Right cardiac atrium (tissue), 5 donors: Measurements from ENCODE around the gene CECR2. TPM values are rescaled to one million over a fixed set of nuclear protein-coding genes. Genes with fewer than 3 reads are reported as not detected.

Experiments
- ATAC-seq, 2 donors: fragments of 200-7000 bp; cut with Tn5 transposase; one replicate each; pipeline versions ENCODE4 v1.8.0 to v1.9.1; 2020; ENCODE audit warnings: moderate library complexity in 2 of 2, mild to moderate bottlenecking in 1 of 2
- DNase-seq, 3 donors: peaks; one replicate each; pipeline ENCODE4 v3.0.0-alpha.2; 2020
- H3K27ac ChIP-seq: one replicate; pipeline ENCODE4 v1.5.1; 2013; ENCODE audit warnings: mild to moderate bottlenecking, low read length, control low read depth, moderate library complexity
- H3K27me3 ChIP-seq: one replicate; pipeline ENCODE4 v1.6.1; 2013; ENCODE audit not compliant: control insufficient read depth, insufficient read depth
- H3K4me1 ChIP-seq: one replicate; pipeline ENCODE4 v1.6.1; 2013; ENCODE audit warnings: low read length; ENCODE audit not compliant: control insufficient read depth, insufficient read depth
- H3K4me3 ChIP-seq: one replicate; pipeline ENCODE4 v1.5.1; 2013; ENCODE audit warnings: low read length, control low read depth
- H3K9me3 ChIP-seq: one replicate; pipeline ENCODE4 v1.6.1; 2013; ENCODE audit warnings: low read length; ENCODE audit not compliant: control insufficient read depth
- WGBS: extraction: QIAGEN DNeasy Blood & Tissue Kit; methylation state at CpG from one replicate; pipeline ENCODE4 v1.1.7; 2013; 5-methylcytosine and 5-hydroxymethylcytosine counted together
- intact Hi-C, 4 donors: fragments of 100-400 bp; cut with DNase I; formaldehyde crosslinking; loops; one replicate each; pipeline versions ENCODE4 v1.11.0 to v1.14.0; 2022 to 2023
- polyA plus RNA-seq: library from polyadenylated mRNA; stranded (reverse); fragments of 200-250 nt; gene quantifications from one replicate; pipeline ENCODE4 v1.2.3, GENCODE V29; 2013
- total RNA-seq, 4 donors: library from RNA; stranded (reverse); fragmentation: NEBNext Ultra II Directional; extraction: Animal tissue kit (Norgen Biotek cat#: 25700); gene quantifications; one replicate each; pipeline ENCODE4 v1.2.1, GENCODE V29; 2021
- donor health status: healthy with polysubstance abuse.
- donor health status: DM: no; HTN: yes; CAD: no.
- donor health status: DM: no; HTN: no; CAD: no.
- donor health status: DM: no; HTN: yes; CAD: no; lungs with severe emphysema.
- donor health status: DM: yes; HTN: yes; CAD: no.

The CECR2 gene
- total and polyA plus RNA-seq, 5 donors: 3.4 to 8.3 (median 4.3) TPM

DNA sequence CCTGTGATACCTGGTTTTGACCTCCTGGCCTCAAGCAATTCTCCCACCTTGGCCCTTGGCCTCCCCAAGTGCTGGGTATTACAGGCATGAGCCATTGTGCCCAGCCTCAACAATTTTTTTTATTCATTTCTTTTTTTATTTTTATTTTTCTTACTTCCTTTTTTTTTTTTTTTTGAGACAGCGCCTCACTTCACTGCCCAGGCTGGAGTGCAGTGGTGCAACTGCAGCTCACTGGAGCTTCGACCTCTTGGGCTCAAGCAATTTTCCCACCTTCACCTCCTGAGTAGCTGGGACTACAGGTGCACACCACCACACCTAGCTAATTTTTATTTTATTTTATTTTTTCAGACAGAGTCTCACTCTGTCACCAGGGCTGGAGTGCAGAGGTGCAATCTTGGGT, 25.5 kb upstream of the CECR2 start:
- H3K4me1 ChIP-seq: no peaks in the 10 kb centered on the region
- no peaks in the 10 kb centered on the region for H3K27me3 ChIP-seq
- DNase-seq (no peak), ATAC-seq (no peak)
- 84% methylated on average over 2 of the region's 2 CpGs for WGBS
- intact Hi-C loops: no loop called here
- H3K27ac ChIP-seq: no peak overlapping the region
- no peaks in the 10 kb centered on the region for H3K9me3 ChIP-seq
- no peak overlapping the region for H3K4me3 ChIP-seq

DNA sequence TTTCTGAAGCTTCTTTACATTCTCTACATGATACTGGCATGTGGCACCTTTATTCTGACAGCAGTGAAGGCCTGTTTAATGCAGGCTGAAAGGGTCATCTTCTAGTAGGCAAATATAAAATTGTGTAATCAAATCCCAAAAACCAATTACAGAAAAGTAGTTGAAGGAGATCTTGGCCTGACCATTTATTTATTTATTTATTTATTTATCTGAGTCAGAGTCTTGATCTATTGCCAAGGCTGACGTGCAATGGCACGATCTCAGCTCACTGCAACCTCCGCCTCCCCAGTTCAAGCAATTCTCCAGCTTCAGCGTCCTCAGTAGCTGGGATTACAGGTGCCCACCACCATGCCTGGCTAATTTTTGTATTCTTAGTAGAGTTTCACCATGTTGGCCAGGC, 22.7 kb upstream of the CECR2 start:
- intact Hi-C loops: no loop called here
- H3K4me3 ChIP-seq: no peak overlapping the region
- no peaks in the 10 kb centered on the region for H3K9me3 ChIP-seq
- no peaks in the 10 kb centered on the region for H3K27me3 ChIP-seq
- WGBS: 54% methylated on average over 4 of the region's 4 CpGs
- no peak overlapping the region for H3K27ac ChIP-seq
- no peak for DNase-seq
- H3K4me1 ChIP-seq: no peaks in the 10 kb centered on the region
- ATAC-seq: peak in 1 of 2 donors; percentile 37

DNA sequence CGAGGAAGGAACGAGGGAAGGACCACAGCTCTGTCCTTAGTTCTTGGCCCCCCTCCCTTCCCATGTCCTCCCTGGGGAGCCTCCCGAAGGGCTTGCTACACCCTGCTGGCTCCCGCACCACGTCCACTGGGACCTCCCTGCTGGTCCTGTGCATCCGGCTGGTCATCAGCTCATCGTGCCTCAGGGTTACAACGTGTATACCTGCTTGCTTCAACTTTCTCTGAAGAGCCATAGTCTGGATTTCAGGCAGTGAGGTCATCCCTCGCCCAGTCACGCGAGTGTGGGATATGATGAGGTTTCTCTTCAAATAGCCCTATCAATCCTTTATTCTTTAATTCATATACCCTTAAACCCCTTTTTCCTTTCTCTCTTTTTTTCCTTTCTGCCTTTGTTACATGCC, 21.5 kb upstream of the CECR2 start:
- Histone ChIP-seq H3K27me3 (no peaks in the 10 kb centered on the region), H3K9me3 (no peaks in the 10 kb centered on the region), H3K4me3 (no peak overlapping the region), H3K27ac (no peak overlapping the region), H3K4me1 (no peaks in the 10 kb centered on the region)
- intact Hi-C loops: no loop called here
- ATAC-seq: peak in 1 of 2 donors; percentile 33
- 84% methylated on average over 11 of the region's 11 CpGs for WGBS
- no peak for DNase-seq

DNA sequence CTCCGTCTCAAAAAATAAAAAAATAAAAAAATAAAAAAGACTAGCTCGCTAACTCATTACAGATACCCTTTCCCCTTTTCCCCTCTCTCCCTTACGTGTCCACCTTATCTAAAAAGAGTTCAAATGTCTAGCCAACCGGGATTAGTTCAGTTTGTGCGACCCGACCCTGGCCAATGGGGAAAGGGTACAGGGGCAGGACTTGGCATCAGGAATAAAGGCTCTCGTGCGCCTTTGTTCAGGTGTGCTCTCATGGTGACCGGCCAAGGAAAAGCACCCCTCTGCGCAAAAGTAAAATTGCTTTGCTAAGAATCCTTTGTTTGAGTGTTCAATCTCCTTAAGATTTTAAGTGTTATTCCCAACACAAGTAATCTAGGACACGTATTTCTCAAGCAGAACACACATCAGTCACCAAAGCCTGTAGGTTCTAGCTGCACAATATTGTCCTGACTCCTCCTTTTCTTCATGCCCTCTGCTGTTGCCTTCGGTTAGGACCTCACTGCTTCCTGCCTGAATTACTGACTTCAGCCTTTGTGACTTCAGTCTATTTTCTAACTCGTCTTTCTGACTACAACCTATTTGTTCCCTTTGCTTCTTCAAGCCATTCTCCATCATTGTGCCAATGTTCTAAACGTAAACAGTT, 20.7 kb upstream of the CECR2 start:
- 74% methylated on average over 14 of the region's 14 CpGs for WGBS
- no peak overlapping the region for H3K27ac ChIP-seq
- H3K9me3 ChIP-seq: no peaks in the 10 kb centered on the region
- ATAC-seq (no peak), DNase-seq (no peak)
- no peaks in the 10 kb centered on the region for H3K4me1 ChIP-seq
- H3K4me3 ChIP-seq: no peak overlapping the region
- H3K27me3 ChIP-seq: no peaks in the 10 kb centered on the region
- intact Hi-C loops: no loop called here

DNA sequence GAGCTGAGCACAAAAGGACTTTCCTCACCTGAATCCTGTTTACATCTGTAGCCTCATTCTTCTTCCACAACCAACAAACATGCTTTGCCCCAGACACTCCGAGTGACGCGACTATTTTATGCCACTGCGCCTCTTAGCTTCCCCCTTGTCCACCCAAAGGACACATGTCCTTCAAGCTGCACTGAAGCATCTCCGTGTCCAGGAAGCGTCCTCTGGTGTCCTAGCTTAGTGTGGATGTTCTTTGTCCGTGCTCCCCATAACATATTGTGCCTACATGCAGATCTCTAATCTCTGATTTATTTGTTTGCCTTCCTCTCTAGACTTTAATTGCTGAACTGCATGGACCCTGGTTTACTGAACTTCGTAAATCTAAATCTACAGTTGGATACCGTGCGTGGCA, 20.1 kb upstream of the CECR2 start:
- 85% methylated on average over 10 of the region's 10 CpGs for WGBS
- Histone ChIP-seq H3K27ac (no peak overlapping the region), H3K27me3 (no peaks in the 10 kb centered on the region), H3K9me3 (no peaks in the 10 kb centered on the region), H3K4me3 (no peak overlapping the region), H3K4me1 (no peaks in the 10 kb centered on the region)
- intact Hi-C loops: no loop called here
- no peak for ATAC-seq
- DNase-seq: no peak

DNA sequence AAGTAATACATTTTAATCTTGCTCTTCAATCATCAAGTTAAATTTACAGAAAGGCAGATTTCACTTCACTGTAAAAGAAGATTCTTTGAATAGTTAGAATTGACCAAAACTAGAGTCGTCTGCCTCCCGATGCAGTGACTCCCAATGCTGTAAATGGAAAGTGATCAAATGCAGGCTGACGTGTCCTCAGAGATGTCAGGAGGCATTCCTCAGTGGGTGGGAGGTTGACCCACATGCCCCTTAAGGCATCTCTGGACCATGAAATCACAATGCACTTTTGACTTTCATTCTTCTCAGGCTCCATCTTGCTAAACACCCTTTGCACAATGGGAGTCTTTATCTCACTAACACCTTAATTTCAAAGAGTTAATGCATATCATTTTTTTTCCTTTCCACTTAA, 19.0 kb upstream of the CECR2 start:
- WGBS: 41% methylated on average over 3 of the region's 3 CpGs
- Histone ChIP-seq H3K9me3 (no peaks in the 10 kb centered on the region), H3K27me3 (no peaks in the 10 kb centered on the region), H3K4me1 (no peaks in the 10 kb centered on the region), H3K4me3 (no peak overlapping the region), H3K27ac (no peak overlapping the region)
- ATAC-seq: no peak
- intact Hi-C loops: no loop called here
- DNase-seq: no peak

DNA sequence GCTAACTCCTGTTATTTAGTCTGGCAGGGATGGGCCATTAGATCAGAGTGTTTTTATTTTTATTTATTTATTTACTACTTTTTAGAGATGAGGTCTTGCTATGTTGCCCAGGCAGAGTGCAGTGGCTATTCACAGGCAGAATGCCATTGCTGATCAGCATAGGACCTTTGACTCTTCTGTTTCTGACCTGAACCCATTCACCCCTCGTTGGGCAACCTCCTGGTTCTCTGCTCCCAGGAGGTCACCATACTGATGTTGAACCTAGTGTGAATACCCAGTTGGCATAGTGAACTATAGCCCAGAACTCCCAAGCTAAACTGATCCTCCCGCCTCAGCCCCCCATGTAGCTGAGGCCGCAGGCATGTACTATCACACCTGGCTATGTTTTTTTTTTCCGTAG, 16.5 kb upstream of the CECR2 start:
- no peak for ATAC-seq
- intact Hi-C loops: no loop called here
- no peaks in the 10 kb centered on the region for H3K27me3 ChIP-seq
- DNase-seq: no peak
- no peak overlapping the region for H3K27ac ChIP-seq
- no peaks in the 10 kb centered on the region for H3K4me1 ChIP-seq
- no peak overlapping the region for H3K4me3 ChIP-seq
- 88% methylated on average over 4 of the region's 4 CpGs for WGBS
- H3K9me3 ChIP-seq: no peaks in the 10 kb centered on the region

DNA sequence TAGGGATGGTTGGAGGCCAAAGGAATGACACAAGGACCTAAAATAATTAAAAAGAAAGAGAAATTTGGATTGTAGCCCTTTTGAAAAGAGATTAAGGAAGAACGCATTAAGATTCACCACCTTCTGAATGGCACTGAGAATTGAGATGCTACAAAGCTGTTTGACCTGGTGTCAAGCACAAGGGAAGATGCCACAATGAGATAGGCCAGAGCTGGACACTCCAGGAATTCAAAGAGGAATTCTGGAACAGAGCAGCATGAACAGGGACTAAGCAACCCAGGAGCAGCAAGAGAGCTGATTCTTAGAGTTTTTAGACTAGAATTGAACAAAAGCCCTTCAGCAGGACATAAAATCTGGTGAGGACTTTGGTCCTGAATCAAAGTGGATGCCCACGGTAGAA, 11.6 kb upstream of the CECR2 start:
- Histone ChIP-seq H3K4me3 (no peak overlapping the region), H3K9me3 (no peaks in the 10 kb centered on the region), H3K27me3 (no peaks in the 10 kb centered on the region), H3K4me1 (no peaks in the 10 kb centered on the region), H3K27ac (no peak overlapping the region)
- intact Hi-C loops: no loop called here
- DNase-seq (no peak), ATAC-seq (no peak)
- 79% methylated on average over 2 of the region's 2 CpGs for WGBS

DNA sequence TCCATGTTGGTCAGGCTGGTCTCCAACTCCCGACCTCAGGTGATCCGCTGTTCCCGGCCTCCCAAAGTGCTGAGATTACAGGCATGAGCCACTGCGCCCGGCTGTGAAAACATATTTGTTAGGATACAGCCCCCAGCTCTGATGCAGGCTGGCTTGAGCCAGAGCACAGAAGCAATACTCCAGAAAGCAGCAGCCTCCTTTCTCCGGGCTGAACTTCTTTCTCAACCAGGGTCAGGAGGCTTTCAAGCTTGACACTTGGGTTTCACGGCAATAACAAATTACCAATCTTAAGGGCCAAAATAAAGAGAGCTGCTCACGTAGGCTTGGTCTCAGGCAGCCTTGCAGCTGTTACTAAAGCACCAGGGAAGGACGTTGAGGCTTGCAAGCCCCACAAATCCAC, 10.8 kb upstream of the CECR2 start:
- Histone ChIP-seq H3K4me3 (no peak overlapping the region), H3K9me3 (no peaks in the 10 kb centered on the region), H3K4me1 (no peaks in the 10 kb centered on the region), H3K27ac (no peak overlapping the region), H3K27me3 (no peaks in the 10 kb centered on the region)
- 69% methylated on average over 9 of the region's 9 CpGs for WGBS
- intact Hi-C loops: no loop called here
- ATAC-seq (no peak), DNase-seq (no peak)

DNA sequence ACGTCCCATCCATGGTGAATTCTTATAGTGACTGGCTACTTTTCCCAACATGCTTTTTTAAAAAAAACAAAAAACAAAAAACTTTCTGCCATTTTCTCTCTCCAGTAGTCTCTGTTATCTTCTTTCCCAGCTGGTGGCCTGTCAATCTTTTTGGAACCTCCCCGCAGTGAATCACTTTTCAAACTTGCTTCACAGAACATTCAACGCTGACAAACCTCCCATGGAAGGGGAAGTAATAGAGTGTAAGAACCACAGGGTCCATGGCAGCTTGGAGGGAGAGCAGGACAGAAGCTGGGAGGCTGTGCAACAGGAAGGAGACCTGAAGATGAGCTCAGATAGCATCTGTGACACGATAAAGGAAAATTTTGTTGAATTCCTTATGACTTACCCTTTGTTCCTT, 9.8 kb upstream of the CECR2 start:
- H3K4me3 ChIP-seq: no peak overlapping the region
- no peaks in the 10 kb centered on the region for H3K4me1 ChIP-seq
- no peaks in the 10 kb centered on the region for H3K9me3 ChIP-seq
- ATAC-seq (no peak), DNase-seq (no peak)
- intact Hi-C loops: no loop called here
- 50% methylated on average over 4 of the region's 4 CpGs for WGBS
- H3K27ac ChIP-seq: no peak overlapping the region
- no peaks in the 10 kb centered on the region for H3K27me3 ChIP-seq

DNA sequence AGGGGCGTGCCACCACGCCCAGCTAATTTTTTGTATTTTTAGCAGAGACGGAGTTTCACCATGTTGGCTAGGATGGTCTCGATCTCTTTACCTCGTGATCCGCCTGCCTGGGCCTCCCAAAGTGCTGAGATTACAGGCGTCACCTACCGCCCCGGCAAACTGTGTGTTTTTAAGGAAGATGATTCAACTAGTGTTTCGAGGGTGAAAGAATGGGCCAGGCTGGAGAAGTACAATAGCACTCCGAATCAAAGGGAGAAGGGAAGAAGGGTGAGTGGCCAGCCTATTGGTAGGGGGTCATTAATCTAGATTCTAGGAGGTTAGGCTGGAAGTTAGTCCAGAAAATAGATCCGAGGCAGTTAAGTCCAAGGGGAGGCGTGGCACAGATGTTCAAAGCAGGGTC, 2.9 kb upstream of the CECR2 start:
- Histone ChIP-seq H3K9me3 (no peaks in the 10 kb centered on the region), H3K4me1 (no peaks in the 10 kb centered on the region), H3K4me3 (no peak overlapping the region), H3K27me3 (no peaks in the 10 kb centered on the region), H3K27ac (no peak overlapping the region)
- DNase-seq (no peak), ATAC-seq (no peak)
- 80% methylated on average over 13 of the region's 13 CpGs for WGBS
- intact Hi-C loops: loop anchor here in 1 of 4 donors (5.0 kb wide), 1 partner anchor 126 kb away; no protein-coding TSS in a partner anchor

DNA sequence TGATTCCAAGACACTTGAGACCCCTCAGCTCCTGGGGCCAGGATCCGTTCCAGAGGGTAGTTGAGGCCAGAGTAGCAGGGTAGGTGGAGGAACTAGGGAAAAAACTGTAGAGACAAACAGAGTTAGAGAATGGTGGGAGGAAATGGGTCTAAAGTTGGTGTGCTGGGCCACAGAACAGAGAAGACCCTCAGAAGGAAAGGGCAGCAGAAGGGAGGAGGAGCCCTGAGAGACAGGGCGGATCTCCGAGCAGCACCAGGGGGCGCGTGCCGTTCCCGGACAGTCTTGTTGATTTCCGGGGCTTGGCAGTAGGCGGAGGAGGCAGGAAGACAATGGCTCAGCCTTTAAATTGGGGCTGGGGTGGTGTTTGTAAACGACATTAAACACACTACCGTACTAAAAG, 2.4 kb upstream of the CECR2 start:
- WGBS: 11% methylated on average over 11 of the region's 11 CpGs
- DNase-seq (peak; percentile 56 to 83 (median 82)), ATAC-seq (peak; percentile 53 to 54)
- H3K27me3 ChIP-seq: no peaks in the 10 kb centered on the region
- no peak overlapping the region for H3K27ac ChIP-seq
- no peaks in the 10 kb centered on the region for H3K9me3 ChIP-seq
- no peak overlapping the region for H3K4me3 ChIP-seq
- H3K4me1 ChIP-seq: no peaks in the 10 kb centered on the region
- intact Hi-C loops: loop anchor here in 1 of 4 donors (5.0 kb wide), 1 partner anchor 125 kb away; no protein-coding TSS in a partner anchor
